IMR-90 (cell line): ENCODE measurements around the gene C4orf33. TPM values are rescaled to one million over a fixed set of nuclear protein-coding genes. Genes with fewer than 3 reads are reported as not detected.
"Not testable (repeated sequence)": the region's sequence is repeated elsewhere in the genome, so short reads cannot be mapped to it uniquely, and the experiment has no call there.

Experiments used
- ATAC-seq: fragments of 200-7000 bp; cut with Tn5 transposase; 2 replicates; pipeline ENCODE4 v1.9.1; 2020; ENCODE audit warnings: low read depth, mild to moderate bottlenecking, moderate library complexity
- BruUV-seq: library from RNA; stranded (reverse); fragments of 400-500 nt; replicated peaks from 2 replicates; lab custom pipeline; 2021; lab: Mats Ljungman, UMichigan
- CTCF ChIA-PET: fragments of 300-600 bp; formaldehyde crosslinking; extraction: SDS; loops from one replicate; lab custom pipeline; 2021; ENCODE audit warnings: antibody characterized with exemption; lab: Yijun Ruan, JAX
- POLR2A ChIA-PET: fragments of 300-600 bp; sonication (Branson Sonifier 250); formaldehyde crosslinking; loops from one replicate; lab custom pipeline; 2022; ENCODE audit warnings: antibody characterized with exemption; ENCODE audit not compliant: unreplicated experiment; lab: Charles Lee
- DNase-seq: peaks from one replicate; pipeline ENCODE4 v3.0.0; 2013
- H2AFZ ChIP-seq: replicated peaks from 2 replicates; pipeline ENCODE3; 2013; ENCODE audit warnings: low read length, mild to moderate bottlenecking; ENCODE audit not compliant: poor library complexity
- H2AK5ac ChIP-seq: 2 replicates; pipeline ENCODE4 v1.6.1; 2013; ENCODE audit warnings: low read depth, low read length, inconsistent platforms
- H2AK9ac ChIP-seq: replicated peaks from 2 replicates; pipeline ENCODE3; 2013; ENCODE audit warnings: mild to moderate bottlenecking, low read depth, low read length, moderate library complexity; ENCODE audit not compliant: poor library complexity
- H2BK120ac ChIP-seq: 2 replicates; pipeline ENCODE4 v1.6.1; 2013; ENCODE audit warnings: low read depth, low read length, inconsistent platforms
- H2BK15ac ChIP-seq: 3 replicates; pipeline ENCODE4 v1.6.1; 2013; ENCODE audit warnings: low read depth, low read length, inconsistent platforms
- H2BK20ac ChIP-seq: 2 replicates; pipeline ENCODE4 v1.6.1; 2013; ENCODE audit warnings: low read depth, mild to moderate bottlenecking, inconsistent platforms, low read length, moderate library complexity
- H2BK5ac ChIP-seq: 2 replicates; pipeline ENCODE4 v1.6.1; 2013; ENCODE audit warnings: mild to moderate bottlenecking, low read depth, low read length, inconsistent platforms; ENCODE audit not compliant: poor library complexity, severe bottlenecking
- H3K14ac ChIP-seq: replicated peaks from 2 replicates; pipeline ENCODE4 v1.6.1; 2013; ENCODE audit warnings: low read depth, low read length, inconsistent platforms
- H3K18ac ChIP-seq: 2 replicates; pipeline ENCODE4 v1.6.1; 2013; ENCODE audit warnings: low read depth, low read length, control low read depth
- H3K23ac ChIP-seq: 2 replicates; pipeline ENCODE4 v1.6.1; 2013; ENCODE audit warnings: low read depth, low read length, inconsistent platforms
- H3K27ac ChIP-seq: 2 replicates; pipeline ENCODE4 v1.5.1; 2013; ENCODE audit warnings: mild to moderate bottlenecking, control low read depth, low read length; ENCODE audit not compliant: insufficient read depth
- H3K27me3 ChIP-seq: 2 replicates; pipeline ENCODE4 v1.6.1; 2013; ENCODE audit warnings: low read length; ENCODE audit not compliant: control insufficient read depth, insufficient read depth
- H3K36me3 ChIP-seq: 2 replicates; pipeline ENCODE4 v1.6.1; 2013; ENCODE audit warnings: low read length, mixed read lengths; ENCODE audit not compliant: control insufficient read depth, insufficient read depth
- H3K4ac ChIP-seq: 2 replicates; pipeline ENCODE4 v1.6.1; 2013; ENCODE audit warnings: low read depth, low read length, inconsistent platforms
- H3K4me1 ChIP-seq: 2 replicates; pipeline ENCODE4 v1.6.1; 2013; ENCODE audit warnings: low read length, mixed read lengths; ENCODE audit not compliant: control insufficient read depth, insufficient read depth
- H3K4me2 ChIP-seq: 2 replicates; pipeline ENCODE4 v1.6.1; 2013; ENCODE audit warnings: low read depth, mild to moderate bottlenecking, control low read depth, low read length, moderate library complexity
- H3K4me3 ChIP-seq: 2 replicates; pipeline ENCODE4 v1.5.1; 2013; ENCODE audit warnings: low read depth, mild to moderate bottlenecking, control low read depth, low read length, moderate library complexity; ENCODE audit not compliant: insufficient read depth
- H3K56ac ChIP-seq: 2 replicates; pipeline ENCODE4 v1.6.1; 2013; ENCODE audit warnings: low read length, inconsistent platforms; ENCODE audit not compliant: insufficient read depth; ENCODE audit errors: extremely low read depth
- H3K79me1 ChIP-seq, 2 experiments: 2 replicates each; pipeline ENCODE4 v1.6.1; 2013; ENCODE audit warnings: low read length in 2 of 2, inconsistent platforms in 1 of 2, low read depth in 1 of 2
- H3K9ac ChIP-seq: 2 replicates; pipeline ENCODE4 v1.6.1; 2013; ENCODE audit warnings: low read depth, low read length, control low read depth
- H3K9me1 ChIP-seq: 2 replicates; pipeline ENCODE4 v1.6.1; 2013; ENCODE audit warnings: low read length, inconsistent platforms; ENCODE audit not compliant: insufficient read depth
- H3K9me3 ChIP-seq: 2 replicates; pipeline ENCODE4 v1.6.1; 2013; ENCODE audit warnings: low read length; ENCODE audit not compliant: control insufficient read depth, insufficient read depth
- H4K20me1 ChIP-seq: 2 replicates; pipeline ENCODE4 v1.6.1; 2013; ENCODE audit warnings: low read length, inconsistent platforms; ENCODE audit not compliant: insufficient read depth
- H4K5ac ChIP-seq: 2 replicates; pipeline ENCODE4 v1.6.1; 2013; ENCODE audit warnings: mild to moderate bottlenecking, low read depth, low read length, control low read depth
- H4K8ac ChIP-seq, 2 experiments: 2 replicates each; pipeline ENCODE4 v1.6.1; 2013; ENCODE audit warnings: low read depth in 2 of 2, low read length in 2 of 2, control low read depth in 1 of 2, inconsistent platforms in 1 of 2
- H4K91ac ChIP-seq: 2 replicates; pipeline ENCODE4 v1.6.1; 2013; ENCODE audit warnings: low read depth, low read length, inconsistent platforms; ENCODE audit not compliant: insufficient read depth
- WGBS, 2 experiments: methylation state at CpG; one replicate each; pipeline versions ENCODE4 v1.1.5 to v1.1.7; 2013; ENCODE audit warnings: missing lambda C conversion rate in 2 of 2; ENCODE audit not compliant: insufficient read length in 1 of 2; ENCODE audit errors: extremely low coverage in 2 of 2; 5-methylcytosine and 5-hydroxymethylcytosine counted together
- dilution Hi-C: fragments of 300-500 bp; cut with HindIII; formaldehyde crosslinking; loops from one replicate; pipeline ENCODE4 v1.14.3; 2018; ENCODE audit warnings: low sequenced_read_pairs; ENCODE audit not compliant: unreplicated experiment
- in situ Hi-C: fragments of 300-500 bp; cut with MboI; formaldehyde crosslinking; loops from 3 replicates; pipeline ENCODE4 v1.14.3; 2019; ENCODE audit warnings: low sequenced_read_pairs, inconsistent platforms, mixed read lengths
- intact Hi-C: fragments of 100-400 bp; cut with micrococcal nuclease; formaldehyde crosslinking; loops from 2 replicates; pipeline ENCODE4 v1.10.0; 2022
- polyA plus RNA-seq, 3 experiments: library from polyadenylated mRNA; depleted of rRNA; stranded (reverse); fragments of >200 nt; gene quantifications; 2 replicates each; pipeline ENCODE4 v1.2.3, GENCODE V29; 2012; ENCODE audit warnings: low replicate concordance in 1 of 3
- total RNA-seq: library from RNA; depleted of rRNA; stranded (reverse); fragments of >200 nt; gene quantifications from 2 replicates; pipeline ENCODE4 v1.2.3, GENCODE V29; 2012

C4orf33 gene
- total and polyA plus RNA-seq, 2 of the 4 experiments (the other 2 are of a cell fraction): 4.7 to 5.3 TPM

- H4K20me1 ChIP-seq, H3K4ac ChIP-seq, H2AK9ac ChIP-seq, H2BK15ac ChIP-seq, H3K23ac ChIP-seq, H3K79me1 ChIP-seq, H3K9ac ChIP-seq, H3K27ac ChIP-seq, dilution Hi-C loops, H3K9me1 ChIP-seq, H3K56ac ChIP-seq, H3K4me3 ChIP-seq, ATAC-seq, H2BK120ac ChIP-seq, H3K36me3 ChIP-seq, H2BK20ac ChIP-seq, H4K8ac ChIP-seq, H2BK5ac ChIP-seq, DNase-seq, H3K4me2 ChIP-seq, H3K18ac ChIP-seq, H3K14ac ChIP-seq, H4K91ac ChIP-seq, H3K27me3 ChIP-seq, CTCF ChIA-PET, BruUV-seq, intact Hi-C loops, H3K9me3 ChIP-seq, H4K5ac ChIP-seq, POLR2A ChIA-PET, H3K4me1 ChIP-seq, H2AK5ac ChIP-seq, in situ Hi-C loops, H2AFZ ChIP-seq: not testable (repeated sequence)
- 82% methylated on average over 2 of the region's 5 CpGs; no CpG with 5 or more reads in 1 of the 2 experiments for WGBS, 2 experiments
These were observed 30.7 kb downstream of the C4orf33 start for GRCh38 chr4:129126614-129127013.
